NT2/D1 (cell line): ENCODE results near the gene CDH13.

Experiments used
- DNase-seq: peaks from one replicate; pipeline ENCODE4 v3.0.0-alpha.2; 2011; ENCODE audit warnings: low read depth, low spot score
- H3K27me3 ChIP-seq: 2 replicates; pipeline ENCODE4 v1.6.0; 2011; ENCODE audit warnings: mild to moderate bottlenecking; ENCODE audit not compliant: insufficient read length, insufficient read depth
- H3K36me3 ChIP-seq: 2 replicates; pipeline ENCODE4 v1.6.1; 2011; ENCODE audit warnings: mild to moderate bottlenecking, low read length, mixed read lengths; ENCODE audit not compliant: insufficient read depth, insufficient read length
- H3K4me1 ChIP-seq: 2 replicates; pipeline ENCODE4 v1.5.1; 2011; ENCODE audit not compliant: insufficient read depth, insufficient read length
- H3K4me3 ChIP-seq: 2 replicates; pipeline ENCODE4 v1.5.1; 2011; ENCODE audit warnings: low read depth; ENCODE audit not compliant: insufficient read length
- H3K9ac ChIP-seq: 2 replicates; pipeline ENCODE4 v1.6.0; 2011; ENCODE audit warnings: low read depth; ENCODE audit not compliant: insufficient read length
- H3K9me3 ChIP-seq: 2 replicates; pipeline ENCODE4 v1.5.1; 2011; ENCODE audit warnings: mild to moderate bottlenecking, low read length; ENCODE audit not compliant: insufficient read depth
- SUZ12 ChIP-seq: IDR thresholded peaks from 2 replicates; pipeline ENCODE4 v1.6.1; 2011; ENCODE audit not compliant: insufficient read length, insufficient read depth; ENCODE audit errors: extremely low read depth
- YY1 ChIP-seq: IDR thresholded peaks from 2 replicates; pipeline ENCODE4 v1.6.1; 2011; ENCODE audit not compliant: insufficient read length, insufficient read depth
- ZNF274 ChIP-seq: IDR thresholded peaks from 2 replicates; pipeline ENCODE4 v1.6.1; 2011; ENCODE audit warnings: mild to moderate bottlenecking, low read depth, low read length

CDH13 gene

GRCh38 chr16:82643936-82644630 lies 17.3 kb downstream of the CDH13 start:
- DNase-seq, result peak; percentile 90

DNA sequence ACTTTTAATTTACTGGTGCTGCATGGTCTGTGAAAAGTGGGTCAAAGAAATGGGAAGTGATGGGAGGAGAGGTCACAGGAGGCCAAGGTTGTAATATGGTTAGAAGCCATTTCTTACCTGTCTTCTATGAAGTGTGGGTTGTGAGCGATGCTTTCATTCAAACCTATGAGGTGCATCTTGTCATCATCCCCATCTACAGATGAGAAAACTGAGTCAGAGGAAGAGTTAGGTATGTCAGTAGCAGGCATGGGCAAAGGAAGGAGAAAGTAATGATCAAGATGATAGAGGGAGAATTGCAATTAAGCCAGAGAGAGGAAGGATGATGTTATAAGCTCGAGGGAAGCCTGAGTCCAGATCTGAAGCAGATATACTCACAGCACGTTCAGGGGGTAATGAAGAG lies 19.7 kb downstream of the CDH13 start:
- TF ChIP-seq ZNF274 (no peak), SUZ12 (no peak), YY1 (no peak)
- no peaks in the 10 kb centered on the region for H3K27me3 ChIP-seq
- DNase-seq, result no peak
- H3K4me3 ChIP-seq, result no peak overlapping the region
- peaks cover 2% of the 10 kb centered on the region for H3K4me1 ChIP-seq
- no peaks in the 10 kb centered on the region for H3K9me3 ChIP-seq
- H3K9ac ChIP-seq, result no peak overlapping the region
- peaks cover 3% of the 10 kb centered on the region for H3K36me3 ChIP-seq

More at GRCh38 chr16:82643936-82644630, 17.3 kb downstream of the CDH13 start:
- no peaks in the 10 kb centered on the region for H3K27me3 ChIP-seq
- TF ChIP-seq ZNF274, result no peak
- no peak for TF ChIP-seq YY1
- no peak for TF ChIP-seq SUZ12
- H3K4me3 ChIP-seq, result no peak overlapping the region
- peaks cover 2% of the 10 kb centered on the region for H3K4me1 ChIP-seq
- H3K36me3 ChIP-seq, result peaks cover 9% of the 10 kb centered on the region
- no peak overlapping the region for H3K9ac ChIP-seq
- H3K9me3 ChIP-seq, result no peaks in the 10 kb centered on the region

GRCh38 chr16:82649766-82650165 lies 23.0 kb downstream of the CDH13 start:
- no peaks in the 10 kb centered on the region for H3K27me3 ChIP-seq
- H3K4me3 ChIP-seq, result no peak overlapping the region
- no peak overlapping the region for H3K9ac ChIP-seq
- H3K4me1 ChIP-seq, result peaks cover 2% of the 10 kb centered on the region
- peaks cover 2% of the 10 kb centered on the region for H3K36me3 ChIP-seq
- DNase-seq, result no peak
- no peak for TF ChIP-seq SUZ12
- TF ChIP-seq ZNF274, result no peak
- TF ChIP-seq YY1, result no peak
- no peaks in the 10 kb centered on the region for H3K9me3 ChIP-seq

- no peak for DNase-seq
- H3K9ac ChIP-seq, result no peak overlapping the region
- H3K36me3 ChIP-seq, result peaks cover 2% of the 10 kb centered on the region
- no peak overlapping the region for H3K4me3 ChIP-seq
- TF ChIP-seq YY1, result no peak
- no peak for TF ChIP-seq SUZ12
- no peak for TF ChIP-seq ZNF274
- H3K27me3 ChIP-seq, result no peaks in the 10 kb centered on the region
- no peaks in the 10 kb centered on the region for H3K4me1 ChIP-seq
- H3K9me3 ChIP-seq, result no peaks in the 10 kb centered on the region
These were observed 24.0 kb downstream of the CDH13 start for GRCh38 chr16:82650804-82651203.

DNA sequence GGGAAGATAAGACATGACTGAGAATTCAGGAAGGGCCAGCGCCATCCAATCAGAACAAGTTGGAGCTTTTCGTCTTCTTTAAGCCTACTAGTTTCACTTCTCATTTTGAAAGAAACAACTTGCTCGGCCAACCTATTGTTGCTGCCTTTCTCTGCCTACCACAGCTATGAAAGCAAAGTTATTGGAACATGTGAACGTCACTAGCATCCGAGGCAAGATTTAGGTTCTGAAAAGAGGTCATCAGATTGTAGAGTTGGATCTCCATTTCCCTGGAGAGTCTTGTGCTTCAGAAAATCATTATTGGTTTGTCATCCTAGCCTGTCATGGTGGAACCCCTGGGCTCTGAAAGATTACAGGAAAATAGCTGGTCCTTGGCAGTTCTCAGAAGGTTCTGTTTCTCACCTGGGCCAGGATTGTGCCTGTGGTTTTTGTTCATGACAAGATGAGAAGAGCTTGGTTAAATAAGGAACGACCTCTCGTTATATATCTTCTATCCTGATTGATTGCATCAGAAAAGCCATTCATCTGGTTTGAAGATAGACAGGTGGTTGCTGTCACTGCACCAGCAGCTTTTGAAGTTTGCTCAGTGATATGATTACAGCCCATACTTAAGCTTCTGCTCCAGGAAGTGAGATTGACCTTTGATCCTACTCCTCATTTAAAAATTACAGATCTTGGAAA lies 25.3 kb downstream of the CDH13 start:
- H3K36me3 ChIP-seq, result peaks cover 2% of the 10 kb centered on the region
- no peak overlapping the region for H3K4me3 ChIP-seq
- H3K4me1 ChIP-seq, result no peaks in the 10 kb centered on the region
- DNase-seq, result no peak
- TF ChIP-seq YY1 (no peak), ZNF274 (no peak), SUZ12 (no peak)
- H3K9ac ChIP-seq, result no peak overlapping the region
- H3K27me3 ChIP-seq, result no peaks in the 10 kb centered on the region
- no peaks in the 10 kb centered on the region for H3K9me3 ChIP-seq

GRCh38 chr16:82652826-82653225 lies 26.1 kb downstream of the CDH13 start:
- DNase-seq, result no peak
- no peak overlapping the region for H3K9ac ChIP-seq
- no peaks in the 10 kb centered on the region for H3K9me3 ChIP-seq
- TF ChIP-seq SUZ12, result no peak
- H3K4me3 ChIP-seq, result no peak overlapping the region
- H3K4me1 ChIP-seq, result no peaks in the 10 kb centered on the region
- H3K36me3 ChIP-seq, result peaks cover 2% of the 10 kb centered on the region
- H3K27me3 ChIP-seq, result no peaks in the 10 kb centered on the region

DNA sequence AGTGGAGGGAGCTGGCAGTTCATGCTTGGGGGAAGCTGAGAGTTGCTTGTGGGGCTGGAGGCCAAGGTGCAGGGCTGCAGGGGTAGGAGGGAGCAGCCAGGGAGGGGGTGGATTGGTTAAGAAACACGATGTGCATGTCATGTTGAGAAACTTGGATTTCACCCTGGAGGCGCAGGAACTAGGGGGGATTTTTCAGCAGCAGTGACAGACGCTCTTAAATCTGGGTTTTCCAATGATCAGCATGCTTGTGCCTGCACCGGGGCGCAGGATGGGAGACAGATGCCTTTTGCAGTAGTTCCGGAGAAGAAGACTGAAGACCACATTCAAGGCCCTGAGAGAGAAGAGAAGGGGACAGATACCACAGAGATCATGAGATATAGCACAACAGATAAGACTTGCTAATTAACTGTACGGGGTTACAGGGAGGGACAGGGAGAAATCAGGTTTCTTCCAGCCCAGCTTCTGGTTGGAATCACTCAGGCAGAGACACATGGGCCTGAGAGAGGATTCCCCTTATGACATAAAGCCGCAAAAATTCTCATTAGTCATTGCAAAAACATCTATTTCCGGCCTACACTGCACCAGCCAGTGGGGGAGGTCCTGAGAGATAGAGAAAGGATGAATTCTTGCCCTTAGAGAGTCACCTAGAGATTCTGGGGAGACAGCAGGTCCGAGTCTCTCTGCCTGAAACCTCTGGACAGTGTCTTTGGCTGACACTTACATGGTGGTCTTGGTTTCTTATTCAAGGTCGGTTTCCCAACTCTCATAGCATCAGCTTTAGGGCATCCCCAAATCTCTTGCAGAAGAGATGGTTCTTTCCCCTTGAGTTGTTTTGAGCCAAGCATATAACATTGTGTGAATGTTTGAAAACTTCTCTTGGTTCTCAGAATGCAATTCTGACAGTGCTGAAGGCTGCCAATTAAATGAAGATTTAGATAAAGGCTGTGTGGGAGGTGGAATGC lies 27.1 kb downstream of the CDH13 start:
- H3K9ac ChIP-seq, result no peak overlapping the region
- no peak for DNase-seq
- H3K4me1 ChIP-seq, result no peaks in the 10 kb centered on the region

More for the DNA sequence above, 27.1 kb downstream of the CDH13 start:
- peaks cover 2% of the 10 kb centered on the region for H3K36me3 ChIP-seq
- H3K27me3 ChIP-seq, result no peaks in the 10 kb centered on the region
- H3K4me3 ChIP-seq, result no peak overlapping the region
- TF ChIP-seq ZNF274 (no peak), YY1 (no peak)
- no peaks in the 10 kb centered on the region for H3K9me3 ChIP-seq
